ENCODE results near the gene PCSK2. TPM values are rescaled to one million over a fixed set of nuclear protein-coding genes. Genes with fewer than 3 reads are reported as not detected.

PCSK2 gene
- total and polyA plus RNA-seq, 4 donors, result 0.08 to 0.14 (median 0.09) TPM; not detected in 1

GRCh38 chr20:17210387-17210786 is 16.5 kb upstream of the PCSK2 start:
- H3K36me3 ChIP-seq (ENCODE audit: control insufficient read depth in 4 of 4, insufficient read depth in 3 of 4, low read depth in 1 of 4, low read length in 3 of 4), result no peaks in the 10 kb centered on the region
- WGBS, result 63% methylated on average over 3 of the region's 3 CpGs
- no peak for DNase-seq (ENCODE audit: low spot score)
- H3K9ac ChIP-seq (ENCODE audit: low read depth in 1 of 2, low read length in 2 of 2), result no peak overlapping the region
- no peak overlapping the region for H3K4me3 ChIP-seq (ENCODE audit: low read depth in 1 of 3, low read length in 3 of 3)
- TF ChIP-seq ZBTB33 (IDR thresholded peaks at IDR 0.05) (no peak), TAF1 (conservative IDR thresholded peaks at IDR 0.05) (no peak), HNF4A (conservative IDR thresholded peaks at IDR 0.05) (no peak), NR2F2 (IDR thresholded peaks at IDR 0.05) (no peak), RXRA (IDR thresholded peaks at IDR 0.05) (no peak), FOXA2 (IDR thresholded peaks at IDR 0.05) (no peak), REST (IDR thresholded peaks at IDR 0.05) (no peak)
- no peaks in the 10 kb centered on the region for H3K27me3 ChIP-seq (ENCODE audit: control insufficient read depth in 4 of 4, insufficient read depth in 4 of 4, low read length in 3 of 4)
- no peak overlapping the region for H3K27ac ChIP-seq (ENCODE audit: low read depth in 1 of 2, low read length in 2 of 2)
- H3K4me1 ChIP-seq (ENCODE audit: control insufficient read depth in 4 of 4, insufficient read depth in 4 of 4, low read length in 3 of 4), result no peaks in the 10 kb centered on the region
- no peaks in the 10 kb centered on the region for H3K9me3 ChIP-seq (ENCODE audit: control insufficient read depth in 4 of 4, low read length in 3 of 4)

- DNase-seq (ENCODE audit: low spot score), result no peak
- Histone ChIP-seq H3K4me3 (ENCODE audit: low read depth in 1 of 3, low read length in 3 of 3) (no peak overlapping the region), H3K27ac (ENCODE audit: low read depth in 1 of 2, low read length in 2 of 2) (no peak overlapping the region), H3K9me3 (ENCODE audit: control insufficient read depth in 4 of 4, low read length in 3 of 4) (no peaks in the 10 kb centered on the region), H3K36me3 (ENCODE audit: control insufficient read depth in 4 of 4, insufficient read depth in 3 of 4, low read depth in 1 of 4, low read length in 3 of 4) (no peaks in the 10 kb centered on the region), H3K9ac (ENCODE audit: low read depth in 1 of 2, low read length in 2 of 2) (no peak overlapping the region), H3K4me1 (ENCODE audit: control insufficient read depth in 4 of 4, insufficient read depth in 4 of 4, low read length in 3 of 4) (no peaks in the 10 kb centered on the region), H3K27me3 (ENCODE audit: control insufficient read depth in 4 of 4, insufficient read depth in 4 of 4, low read length in 3 of 4) (no peaks in the 10 kb centered on the region)
- TF ChIP-seq FOXA1 (IDR thresholded peaks at IDR 0.05), result no peak
- no peak for TF ChIP-seq HNF4G (IDR thresholded peaks at IDR 0.05)
- no peak for TF ChIP-seq GABPA (IDR thresholded peaks at IDR 0.05 in 1 of 2, conservative IDR thresholded peaks at IDR 0.05 in 1 of 2)
- no peak for TF ChIP-seq MAX (IDR thresholded peaks at IDR 0.05)
- TF ChIP-seq SP1 (IDR thresholded peaks at IDR 0.05), result no peak
- no peak for TF ChIP-seq NR2F2 (IDR thresholded peaks at IDR 0.05)
- no peak for TF ChIP-seq REST (IDR thresholded peaks at IDR 0.05)
- TF ChIP-seq RXRA (IDR thresholded peaks at IDR 0.05), result no peak
- TF ChIP-seq EGR1 (IDR thresholded peaks at IDR 0.05; ENCODE audit: low read depth in 2 of 2), result no peak
- TF ChIP-seq CTCF (IDR thresholded peaks at IDR 0.05; ENCODE audit: low read depth, low read length, missing input control), result no peak
- no peak for TF ChIP-seq YY1 (IDR thresholded peaks at IDR 0.05)
- no peak for TF ChIP-seq ATF3 (IDR thresholded peaks at IDR 0.05)
- no peak for TF ChIP-seq FOXA2 (IDR thresholded peaks at IDR 0.05)
- TF ChIP-seq JUND (IDR thresholded peaks at IDR 0.05), result no peak
- no peak for TF ChIP-seq ZBTB33 (IDR thresholded peaks at IDR 0.05)
- no peak for TF ChIP-seq HNF4A (conservative IDR thresholded peaks at IDR 0.05)
- no peak for TF ChIP-seq RAD21 (IDR thresholded peaks at IDR 0.05)
- no peak for TF ChIP-seq TAF1 (conservative IDR thresholded peaks at IDR 0.05)
- WGBS, result 68% methylated on average over 2 of the region's 2 CpGs
Measured at GRCh38 chr20:17210983-17211382, 15.9 kb upstream of the PCSK2 start.

Measured in liver (tissue), 9 donors.